GM21515 (cell line): ENCODE results near the gene FAH.

Experiments used
- ATAC-seq: cut with Tn5 transposase; IDR thresholded peaks from one replicate; pipeline ENCODE4 v1.9.1; 2021; ENCODE audit not compliant: unreplicated experiment

Gene FAH

DNA sequence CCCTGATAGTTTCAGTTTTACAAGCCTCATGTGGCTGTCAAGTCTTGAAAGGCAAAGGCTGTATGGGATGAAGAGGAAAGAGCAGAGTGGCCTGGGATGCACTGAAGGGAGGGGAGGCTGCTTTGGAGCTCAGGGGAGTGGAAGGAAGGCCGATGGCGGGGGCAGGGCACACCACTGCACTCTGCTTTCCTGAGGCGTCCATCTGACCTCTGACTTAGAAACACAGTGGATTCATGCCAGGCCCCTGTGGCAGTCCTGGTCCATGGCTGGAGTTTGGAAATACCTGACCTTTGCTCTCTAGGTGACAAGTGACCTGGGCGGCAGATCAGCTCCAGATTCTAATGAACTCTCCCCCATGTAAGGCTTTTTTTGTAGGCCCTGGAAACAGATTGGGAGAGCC lies 19.0 kb downstream of the FAH start:
- no peak for ATAC-seq

DNA sequence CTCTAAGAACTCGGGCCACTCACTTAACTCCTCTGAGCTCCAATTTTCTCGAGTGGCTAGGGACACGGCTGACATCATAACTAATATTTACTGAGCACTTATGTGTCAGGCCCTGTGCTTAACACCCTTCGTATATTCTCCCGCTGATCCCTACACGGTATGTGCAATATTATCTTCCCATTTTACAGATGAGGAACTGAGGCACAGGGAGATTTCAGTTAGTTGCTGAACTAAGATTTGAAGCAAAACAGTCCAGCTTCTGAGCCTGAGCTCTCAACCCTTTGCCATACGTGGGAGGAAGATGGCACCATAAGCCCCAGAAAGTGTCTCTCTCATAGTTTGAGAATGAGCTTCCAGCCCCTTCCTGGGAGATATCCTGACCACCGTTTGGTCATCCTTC lies 19.6 kb downstream of the FAH start:
- no peak for ATAC-seq

DNA sequence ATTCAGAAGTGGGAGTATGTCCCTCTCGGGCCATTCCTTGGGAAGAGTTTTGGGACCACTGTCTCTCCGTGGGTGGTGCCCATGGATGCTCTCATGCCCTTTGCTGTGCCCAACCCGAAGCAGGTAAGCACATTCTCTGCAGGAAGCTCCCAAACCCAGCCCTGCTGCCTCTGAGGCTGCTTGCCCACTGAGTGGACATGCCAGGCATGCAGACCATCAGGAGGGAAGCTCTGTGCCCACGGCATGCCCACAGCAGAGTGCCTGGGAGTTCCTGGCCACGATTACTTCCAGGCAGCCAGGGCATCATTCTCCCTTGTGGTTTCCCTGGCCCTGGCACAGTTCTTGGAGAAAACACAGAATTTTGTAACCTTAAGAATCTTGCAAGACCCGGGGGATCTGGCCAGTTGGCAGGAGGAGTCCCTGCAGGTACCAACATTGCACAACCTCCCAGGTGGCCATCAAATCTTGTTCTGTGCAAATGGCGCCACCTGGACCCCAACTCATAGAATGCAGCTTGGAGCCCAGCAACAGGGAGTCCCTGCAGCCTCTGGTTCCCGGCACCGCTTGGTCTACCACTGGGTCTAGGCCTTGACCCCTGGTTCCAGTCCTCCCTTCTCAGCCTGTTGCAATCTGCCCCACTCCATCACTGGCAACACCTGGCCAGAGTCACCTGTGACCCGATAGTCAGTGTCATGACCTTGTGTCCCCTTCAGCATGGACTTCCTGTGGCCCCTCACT lies 20.4 kb downstream of the FAH start:
- ATAC-seq: no peak

DNA sequence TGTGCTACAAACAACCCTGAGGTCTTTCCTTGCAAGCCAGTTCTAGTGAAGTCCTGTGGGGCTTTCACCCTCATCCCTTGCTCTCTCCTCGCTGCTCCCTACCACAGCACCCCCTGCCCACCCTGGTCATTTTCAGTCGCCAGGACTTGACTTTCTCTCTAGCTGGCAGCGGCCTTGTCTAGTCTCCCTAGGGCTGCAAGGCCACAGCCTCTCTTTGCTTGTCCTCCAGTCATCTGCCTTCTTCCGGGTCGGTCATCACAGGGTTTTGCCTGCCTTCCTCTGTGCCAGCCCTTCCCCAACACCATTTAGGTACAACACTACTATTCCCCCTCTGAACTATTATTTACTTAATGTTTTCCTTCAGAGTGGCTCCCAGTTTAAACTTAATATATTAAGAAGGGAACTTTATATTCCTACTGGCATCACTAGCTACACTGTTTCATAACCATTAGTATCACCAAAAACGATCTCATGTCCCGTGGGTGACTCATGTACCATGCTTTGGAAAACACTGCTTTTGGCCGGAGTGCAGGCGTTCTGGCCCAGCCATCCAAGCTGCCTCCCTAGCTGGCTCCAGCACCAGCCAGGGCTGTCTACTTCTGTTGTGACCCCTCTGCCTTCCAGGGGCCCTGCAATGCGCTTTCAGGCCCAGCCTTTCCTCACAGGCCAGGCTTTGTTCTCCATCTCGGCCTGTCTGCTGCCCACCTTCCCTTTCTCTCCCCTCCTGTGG lies 21.4 kb downstream of the FAH start:
- no peak for ATAC-seq

DNA sequence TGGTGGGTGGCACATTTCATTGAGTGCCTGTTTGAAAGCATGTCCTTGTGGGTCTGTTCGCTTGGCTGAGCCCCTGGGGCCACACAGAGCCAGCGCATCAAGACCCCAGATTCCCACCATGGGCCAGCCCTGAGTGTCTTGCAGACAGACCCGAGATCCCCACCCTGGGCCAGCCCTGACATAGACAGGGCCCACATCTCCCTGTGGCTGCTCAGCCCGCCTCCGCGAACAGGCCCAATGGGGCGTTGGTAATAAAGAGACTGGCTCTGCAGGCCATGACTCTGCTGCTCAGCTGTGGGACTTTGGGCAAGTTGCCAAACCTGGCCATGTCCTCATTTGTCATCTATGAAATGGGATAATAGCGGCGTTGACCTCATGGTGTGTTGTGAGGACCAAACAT lies 22.6 kb downstream of the FAH start:
- no peak for ATAC-seq

DNA sequence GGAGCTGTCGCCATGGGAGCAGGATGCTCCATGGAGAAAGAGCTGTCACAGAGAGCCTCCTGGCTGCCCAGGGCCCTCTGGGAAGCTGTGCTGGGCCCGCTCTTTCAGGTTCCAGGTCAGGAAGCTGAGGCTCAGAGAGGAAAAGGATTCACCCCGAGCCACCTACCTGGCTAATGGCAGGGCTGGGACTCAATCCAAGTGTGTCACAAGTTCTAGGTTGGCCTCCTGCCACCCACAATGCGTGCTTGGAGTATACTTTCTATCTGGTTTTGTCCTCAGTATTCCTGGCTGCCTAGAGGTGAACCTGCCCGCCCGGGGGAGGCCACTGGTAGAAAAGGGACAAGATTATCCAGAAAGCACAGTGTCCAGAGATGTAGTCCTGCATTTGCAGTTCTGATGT lies 23.6 kb downstream of the FAH start:
- ATAC-seq: no peak

DNA sequence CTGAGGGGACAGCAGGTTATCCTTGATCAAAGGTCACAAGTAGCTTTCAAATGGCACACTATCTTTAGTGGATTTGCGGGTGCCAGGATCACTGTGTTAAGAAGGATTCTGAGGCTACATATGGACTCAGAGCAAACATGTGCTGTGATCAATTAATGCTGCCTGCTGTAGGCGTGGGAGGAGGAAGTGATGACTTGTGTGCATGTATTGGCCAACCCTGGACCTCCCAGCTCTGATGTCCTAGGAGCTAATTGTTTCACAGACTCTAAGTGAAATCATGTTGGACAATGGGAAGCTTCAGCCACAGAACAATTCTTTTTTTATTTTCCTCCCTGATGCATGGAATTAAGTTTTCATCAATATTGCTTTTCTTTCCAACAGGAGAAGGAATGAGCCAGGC lies 24.4 kb downstream of the FAH start:
- no peak for ATAC-seq

DNA sequence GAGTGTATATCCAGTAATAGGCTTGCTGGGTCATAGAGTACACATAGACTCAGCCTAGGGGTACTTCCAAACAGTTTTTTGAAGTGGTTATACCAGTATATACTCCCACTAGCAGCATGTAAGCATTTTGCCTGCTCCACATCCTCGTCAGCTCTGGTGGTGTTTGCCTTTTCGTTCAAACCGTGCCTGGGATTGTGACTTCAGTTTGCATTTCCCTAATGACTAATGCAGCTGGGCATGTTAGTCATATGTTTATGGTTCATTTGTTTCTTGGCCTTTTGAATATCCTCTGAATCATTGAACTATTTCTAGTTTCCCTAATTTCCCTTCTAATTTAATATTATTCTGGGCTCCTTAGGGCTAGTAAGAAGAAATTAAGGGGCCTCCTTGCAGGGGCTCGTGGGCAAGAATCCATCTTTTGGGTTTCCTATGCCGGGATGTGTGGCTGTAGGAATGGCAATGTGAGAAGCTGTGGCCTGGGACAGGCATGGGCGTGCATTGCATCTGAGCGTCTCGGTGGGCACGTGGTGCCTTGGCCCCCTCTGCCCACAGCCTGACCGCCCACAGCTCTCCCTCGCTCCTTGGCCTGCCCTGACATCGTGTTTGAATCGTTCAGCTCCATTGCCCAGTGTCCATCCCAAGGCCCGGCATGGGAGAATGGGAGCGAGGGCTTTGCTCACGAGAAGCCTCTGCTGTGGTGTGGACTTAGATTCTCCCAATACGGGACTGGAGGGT lies 26.4 kb downstream of the FAH start:
- ATAC-seq: no peak

DNA sequence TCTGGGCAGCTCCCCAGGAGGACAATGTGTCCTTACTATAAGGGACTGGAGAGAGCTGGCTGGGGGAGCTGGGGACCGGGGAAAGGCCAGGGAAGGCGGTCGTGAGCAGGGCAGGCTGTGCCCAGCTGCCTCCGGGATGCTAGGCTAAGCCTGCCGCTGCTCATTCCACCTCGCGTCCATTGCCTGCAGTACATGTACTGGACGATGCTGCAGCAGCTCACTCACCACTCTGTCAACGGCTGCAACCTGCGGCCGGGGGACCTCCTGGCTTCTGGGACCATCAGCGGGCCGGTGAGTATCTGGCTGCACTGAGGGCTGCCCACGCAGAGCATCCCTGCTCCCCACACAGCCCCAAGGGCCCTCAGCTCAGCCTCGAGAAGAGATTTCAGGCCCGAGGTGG lies 27.1 kb downstream of the FAH start:
- ATAC-seq: no peak

DNA sequence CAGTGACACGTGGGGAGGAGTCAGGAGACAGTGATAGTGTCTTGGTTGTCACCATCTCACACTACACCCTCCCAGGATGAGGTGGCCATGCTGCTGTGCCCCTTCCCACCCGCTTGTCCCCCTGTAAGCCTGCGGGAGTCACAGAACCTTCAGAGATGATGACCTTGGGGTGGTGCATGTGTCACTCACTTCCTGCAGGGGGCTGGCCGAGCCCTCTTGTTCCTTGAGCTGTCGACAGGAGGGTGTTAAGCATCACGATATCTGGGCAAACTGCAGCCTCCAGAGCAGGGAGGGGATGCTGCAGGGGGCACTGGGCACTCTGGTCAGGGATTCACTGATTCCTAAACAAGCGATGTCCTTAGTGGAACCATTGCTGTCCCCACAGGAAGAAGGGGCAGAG lies 27.7 kb downstream of the FAH start:
- no peak for ATAC-seq

DNA sequence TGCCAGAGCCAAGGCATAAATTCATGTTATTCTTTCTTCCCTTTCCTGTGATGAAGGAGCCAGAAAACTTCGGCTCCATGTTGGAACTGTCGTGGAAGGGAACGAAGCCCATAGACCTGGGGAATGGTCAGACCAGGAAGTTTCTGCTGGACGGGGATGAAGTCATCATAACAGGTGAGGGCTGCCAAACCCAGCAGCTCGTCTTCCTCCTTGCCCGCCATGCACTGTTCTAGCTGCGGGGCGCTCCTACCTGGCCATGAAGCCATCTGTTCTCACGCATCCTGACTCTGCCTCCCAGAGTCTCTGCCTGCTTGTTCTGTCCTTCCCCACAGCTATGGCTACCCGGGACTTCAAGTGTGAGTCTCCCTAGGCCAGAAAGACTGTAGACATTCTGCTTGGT lies 28.2 kb downstream of the FAH start:
- no peak for ATAC-seq

DNA sequence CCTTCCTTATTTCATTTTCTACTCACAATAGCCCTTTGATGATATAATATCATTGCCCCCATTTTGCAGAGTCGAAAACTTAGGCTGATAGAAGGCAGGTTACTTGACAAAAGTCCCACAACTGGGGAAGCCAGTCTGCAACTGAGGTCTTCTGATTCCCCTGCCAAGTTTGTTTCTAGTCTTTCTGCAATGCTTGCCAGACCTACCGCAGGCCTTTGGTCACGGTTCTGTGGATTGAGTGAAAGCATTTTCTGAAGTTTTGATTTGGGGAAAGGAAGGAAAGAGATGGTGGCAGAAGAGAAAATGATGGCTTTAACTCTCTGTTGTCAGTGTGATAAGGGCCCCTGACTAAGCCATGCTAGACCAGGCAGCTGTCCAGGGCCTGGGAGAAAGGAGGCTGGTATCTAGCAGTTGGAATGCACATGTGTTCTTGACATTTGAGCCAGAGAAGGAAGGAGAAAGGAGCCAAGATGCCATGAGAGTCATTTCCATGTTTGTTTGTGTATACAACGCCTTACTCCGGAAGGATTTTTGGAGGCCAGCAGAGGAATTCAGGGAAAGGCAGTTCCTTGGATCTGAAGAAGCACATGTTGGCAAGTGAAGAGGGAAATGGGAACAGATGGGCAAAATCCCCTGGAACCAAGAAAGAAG lies 29.9 kb downstream of the FAH start:
- ATAC-seq: no peak

DNA sequence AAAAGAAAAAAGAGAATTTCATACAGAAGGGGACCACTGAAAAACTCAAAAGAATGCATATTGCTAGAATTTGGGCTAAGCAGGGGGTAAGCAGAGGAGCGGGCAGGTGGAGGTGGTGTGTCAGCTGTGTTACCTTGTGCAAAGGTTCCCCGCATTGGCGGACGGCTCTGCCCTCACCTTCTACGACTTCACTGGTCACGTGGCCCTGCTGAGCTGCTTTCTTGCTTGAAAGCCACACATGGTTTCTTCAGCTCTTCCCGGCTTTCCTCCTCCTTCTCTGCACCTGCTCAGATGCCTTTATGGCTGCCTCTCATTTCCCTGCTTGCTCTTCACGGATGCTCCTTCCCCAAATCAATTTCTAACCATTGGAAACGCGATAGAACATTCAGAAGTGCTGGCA lies 30.5 kb downstream of the FAH start:
- ATAC-seq: no peak

DNA sequence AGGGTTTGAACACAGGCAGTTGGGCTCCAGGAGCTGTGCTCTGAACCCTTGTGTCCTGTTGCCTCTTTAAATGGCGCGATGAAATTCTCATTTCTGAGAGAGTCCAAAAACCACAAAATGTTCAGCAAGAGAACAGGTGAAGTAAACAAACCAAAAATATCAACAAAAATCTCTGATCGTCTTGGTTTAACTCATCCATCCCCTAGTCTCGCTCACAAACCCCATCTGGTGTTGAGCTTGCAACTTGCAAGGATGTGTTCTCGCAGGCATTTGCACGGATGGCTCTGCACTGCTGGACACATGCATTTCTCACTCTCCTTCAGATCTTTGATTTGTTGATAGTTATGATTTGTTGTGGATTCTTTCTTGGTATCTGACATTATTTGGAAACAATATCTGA lies 31.1 kb downstream of the FAH start:
- ATAC-seq: no peak

DNA sequence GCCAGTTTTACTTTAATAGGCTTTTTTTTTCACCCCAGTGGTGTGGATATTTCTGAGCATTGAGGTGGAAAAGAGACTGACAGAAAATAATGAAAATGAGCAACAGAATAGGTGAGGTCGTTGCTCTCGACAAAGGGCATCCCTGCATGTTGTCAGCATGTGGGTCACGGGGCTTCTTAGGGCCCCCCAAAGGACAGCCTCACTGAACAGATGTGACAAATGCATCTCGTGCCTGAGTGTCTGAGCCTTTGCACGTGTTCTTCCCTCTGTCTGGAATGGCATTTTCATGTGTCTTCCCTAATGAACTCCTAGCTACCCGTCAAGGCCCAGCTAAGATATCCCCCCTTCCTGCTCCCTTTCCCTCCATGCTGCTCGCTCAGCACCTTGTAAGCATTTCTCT lies 31.8 kb downstream of the FAH start:
- no peak for ATAC-seq

DNA sequence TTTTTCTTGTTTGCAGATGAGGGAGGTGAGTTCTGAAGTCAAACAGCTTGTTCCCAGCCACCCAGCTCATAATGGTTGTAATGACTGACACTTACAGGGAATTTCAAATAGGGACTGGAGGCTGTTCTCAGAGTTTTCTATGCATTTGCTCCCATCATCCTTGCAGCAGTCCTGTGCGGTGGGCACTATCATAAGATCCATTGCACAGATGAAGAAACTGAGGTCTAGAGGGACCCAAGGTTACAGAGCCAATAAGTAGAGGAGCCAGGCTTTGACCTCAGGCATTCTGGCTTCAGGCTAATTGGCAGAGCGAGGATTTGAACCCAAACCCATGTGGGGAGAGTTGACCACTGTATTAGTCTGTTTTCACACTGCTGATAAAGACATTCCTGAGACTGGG lies 32.4 kb downstream of the FAH start:
- ATAC-seq: no peak

DNA sequence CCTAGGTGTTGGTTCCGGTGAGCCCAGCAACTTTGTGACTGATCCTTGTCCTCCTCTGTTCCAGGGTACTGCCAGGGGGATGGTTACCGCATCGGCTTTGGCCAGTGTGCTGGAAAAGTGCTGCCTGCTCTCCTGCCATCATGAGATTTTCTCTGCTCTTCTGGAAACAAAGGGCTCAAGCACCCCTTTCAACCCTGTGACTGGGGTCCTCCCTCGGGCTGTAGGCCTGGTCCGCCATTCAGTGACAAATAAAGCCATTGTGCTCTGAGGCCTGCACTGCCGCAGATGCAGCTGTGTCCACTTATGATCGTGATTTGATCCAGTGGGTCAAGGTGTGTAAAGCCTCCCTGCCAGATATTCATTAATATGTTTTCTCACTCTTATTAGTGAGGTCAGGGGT lies 33.3 kb downstream of the FAH start:
- ATAC-seq: no peak

DNA sequence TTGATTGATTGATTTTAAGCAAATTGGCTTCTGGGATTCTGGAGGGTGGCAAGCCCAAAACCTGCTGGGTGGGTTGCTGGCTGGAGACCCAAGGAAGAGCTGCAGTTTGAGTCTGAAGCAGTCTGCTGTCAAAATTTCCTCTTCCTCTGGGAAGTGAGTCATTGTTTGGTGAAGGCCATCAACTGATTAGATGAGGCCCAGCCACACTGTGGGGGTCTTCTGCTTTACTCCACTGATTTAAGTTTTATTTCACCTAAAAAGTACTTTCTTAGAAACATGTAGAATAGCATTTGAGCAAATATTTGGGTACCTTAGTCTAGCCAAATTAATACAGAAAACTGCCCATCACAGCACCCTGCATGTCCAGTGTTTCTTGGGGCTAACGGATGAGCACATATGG lies 33.8 kb downstream of the FAH start:
- ATAC-seq: no peak

DNA sequence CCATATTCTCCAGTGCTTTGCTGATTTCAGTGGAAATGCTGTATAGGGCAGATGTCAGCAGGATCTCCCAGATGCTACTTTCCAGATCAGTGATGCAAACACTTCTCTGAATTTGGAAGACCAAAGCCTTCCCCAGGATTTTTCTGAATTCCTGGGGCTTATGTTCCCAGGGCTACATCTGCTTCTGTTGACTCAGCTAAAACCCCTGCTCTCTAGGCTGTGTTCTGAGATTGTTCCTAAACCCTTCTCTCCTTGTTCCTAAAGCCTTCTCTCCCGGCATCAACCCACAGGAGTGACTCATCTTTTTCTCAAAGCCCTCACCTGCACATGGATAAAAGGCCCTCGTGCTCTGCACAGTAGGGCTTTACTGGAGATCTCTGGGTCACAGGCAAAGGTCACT lies 35.5 kb downstream of the FAH start:
- ATAC-seq: no peak

DNA sequence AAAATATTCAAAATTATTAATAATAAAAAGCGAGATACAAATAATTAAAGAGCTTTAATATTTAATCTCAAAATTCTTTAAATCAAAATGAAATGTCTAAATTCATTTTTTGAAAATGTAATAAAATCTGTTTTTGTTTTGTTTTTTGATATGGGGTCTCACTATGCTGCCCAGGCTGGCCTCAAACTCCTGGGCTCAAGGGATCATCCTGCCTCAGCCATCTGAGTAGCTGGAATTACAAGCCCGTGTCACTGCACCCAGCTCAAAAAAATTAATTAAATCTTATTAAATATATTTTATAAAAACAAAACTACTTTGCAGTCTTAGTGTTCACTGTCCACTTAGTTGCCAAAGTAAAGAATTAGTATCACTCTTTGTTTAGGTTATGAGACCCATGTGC lies 38.4 kb downstream of the FAH start:
- no peak for ATAC-seq

DNA sequence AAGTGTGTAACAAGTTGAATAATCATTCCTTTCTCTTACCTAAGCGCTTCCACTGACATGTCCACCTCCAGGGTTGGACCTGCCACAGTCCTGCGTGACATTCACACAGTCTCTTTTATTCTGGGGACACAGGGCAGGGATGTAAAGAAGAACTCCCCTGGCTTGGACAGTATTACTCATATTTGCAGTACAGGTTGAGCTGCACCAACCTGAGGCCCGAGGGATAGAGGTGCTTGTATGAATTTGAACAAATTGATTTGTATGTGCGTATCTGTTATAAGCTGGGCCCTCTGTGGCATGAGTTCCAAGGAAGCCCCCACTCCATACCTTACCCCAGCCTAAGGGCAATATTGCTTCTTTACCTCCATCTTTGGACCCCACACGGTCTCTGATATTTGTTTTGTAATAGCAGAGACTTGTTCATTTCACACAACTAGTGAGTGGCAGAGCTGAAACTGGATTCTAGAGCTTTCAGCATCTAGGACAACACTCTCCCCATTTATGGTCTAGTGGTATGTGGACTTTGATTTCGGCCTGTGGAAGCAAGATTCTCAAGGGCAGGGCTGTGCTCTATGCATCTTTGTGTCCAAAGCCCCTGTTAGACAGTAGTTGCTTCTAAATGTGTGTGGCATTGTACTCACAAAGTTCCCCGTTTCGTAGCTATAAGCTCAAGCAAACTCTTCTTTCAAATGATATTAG lies 39.2 kb downstream of the FAH start:
- ATAC-seq: no peak
